Measurements from ENCODE around the gene WNT7B. TPM values are rescaled to one million over a fixed set of nuclear protein-coding genes. Genes with fewer than 3 reads are reported as not detected.

Gene WNT7B
- total RNA-seq, 2 experiments from 2014 or later, result not detected

GRCh38 chr22:45996241-45997076 is 19.5 kb upstream of the WNT7B start:
- DNase-seq (peak; percentile 32), ATAC-seq (ENCODE audit: low read depth) (no peak)
- Mint-ChIP-seq H3K4me3 (no peak overlapping the region), H3K36me3 (no peaks in the 10 kb centered on the region), H3K9me3 (no peaks in the 10 kb centered on the region), H3K4me1 (peaks cover 6% of the 10 kb centered on the region), H3K27ac (peak overlapping the region; percentile 76), H3K27me3 (peaks cover 4% of the 10 kb centered on the region)
- POLR2A ChIA-PET, result interaction anchor here (0.8 to 1.1 kb wide), 3 partner anchors 39 to 120 kb away, joined by 3 read pairs; no protein-coding TSS in a partner anchor

GRCh38 chr22:45995405-45996101 is 18.6 kb upstream of the WNT7B start:
- ATAC-seq (ENCODE audit: low read depth) (no peak), DNase-seq (no peak)
- Mint-ChIP-seq H3K36me3 (no peaks in the 10 kb centered on the region), H3K4me1 (peaks cover 6% of the 10 kb centered on the region), H3K27ac (no peak overlapping the region), H3K9me3 (no peaks in the 10 kb centered on the region), H3K4me3 (no peak overlapping the region), H3K27me3 (peaks cover 4% of the 10 kb centered on the region)
- POLR2A ChIA-PET, result interaction anchor here (0.8 to 1.1 kb wide), 3 partner anchors 40 to 121 kb away, joined by 3 read pairs; no protein-coding TSS in a partner anchor

DNA sequence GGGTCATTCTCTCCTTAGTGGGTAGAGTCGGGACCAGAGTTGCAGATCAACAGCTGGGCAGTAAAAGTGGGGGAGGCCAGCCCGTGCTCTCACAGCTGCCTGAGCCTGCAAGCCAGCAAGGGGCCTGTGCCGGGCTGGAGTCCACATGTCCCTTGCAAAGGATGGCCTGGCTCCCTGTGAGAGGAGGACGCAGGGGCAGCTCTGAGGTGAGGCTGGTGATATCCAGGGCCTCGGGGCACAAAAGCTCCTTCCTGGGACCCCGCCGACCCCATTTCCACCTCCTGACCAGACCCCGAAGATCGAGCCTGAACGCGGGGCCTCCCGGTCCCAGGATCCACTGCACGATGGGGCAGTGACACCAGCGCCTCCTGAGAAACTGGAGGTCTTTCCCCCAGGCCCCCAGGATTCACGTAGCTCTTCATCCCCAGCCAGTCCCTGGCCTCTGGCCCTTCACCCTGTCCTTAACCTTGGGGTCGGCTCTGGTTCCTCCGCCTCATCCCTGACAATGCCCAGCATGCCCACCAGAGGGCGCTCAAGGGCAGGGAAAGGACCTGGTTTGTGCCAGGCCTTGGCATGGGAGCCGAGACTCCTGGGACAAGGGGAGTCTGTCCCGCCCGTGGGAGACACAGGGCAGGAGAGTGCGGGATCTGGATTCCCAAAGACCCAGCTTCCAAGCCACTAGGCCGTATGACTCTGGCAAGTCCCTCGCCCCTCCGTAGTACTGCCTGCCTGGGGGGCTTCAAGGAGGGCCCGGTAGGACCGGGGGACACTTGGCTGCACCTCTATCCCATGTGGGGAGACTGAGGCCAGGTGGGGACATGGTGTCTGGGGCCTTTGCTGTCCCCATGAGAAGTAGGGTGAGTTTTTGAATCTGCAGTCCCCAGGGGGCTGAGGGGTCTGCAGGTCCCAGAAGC is 17.8 kb upstream of the WNT7B start:
- POLR2A ChIA-PET, result no interaction called here
- peak; percentile 89 for DNase-seq
- peak; percentile 55 for ATAC-seq (ENCODE audit: low read depth)
- Mint-ChIP-seq H3K9me3 (no peaks in the 10 kb centered on the region), H3K4me3 (no peak overlapping the region), H3K27me3 (peaks cover 4% of the 10 kb centered on the region), H3K27ac (peak overlapping the region; percentile 45), H3K4me1 (peaks cover 6% of the 10 kb centered on the region), H3K36me3 (no peaks in the 10 kb centered on the region)

- H3K9me3 Mint-ChIP-seq, result no peaks in the 10 kb centered on the region
- no peak for ATAC-seq (ENCODE audit: low read depth)
- peaks cover 6% of the 10 kb centered on the region for H3K4me1 Mint-ChIP-seq
- POLR2A ChIA-PET, result no interaction called here
- no peaks in the 10 kb centered on the region for H3K36me3 Mint-ChIP-seq
- H3K4me3 Mint-ChIP-seq, result no peak overlapping the region
- no peak for DNase-seq
- H3K27ac Mint-ChIP-seq, result peak overlapping the region; percentile 49
- H3K27me3 Mint-ChIP-seq, result peaks cover 2% of the 10 kb centered on the region
Measured at GRCh38 chr22:45993841-45994240, 16.9 kb upstream of the WNT7B start.

DNA sequence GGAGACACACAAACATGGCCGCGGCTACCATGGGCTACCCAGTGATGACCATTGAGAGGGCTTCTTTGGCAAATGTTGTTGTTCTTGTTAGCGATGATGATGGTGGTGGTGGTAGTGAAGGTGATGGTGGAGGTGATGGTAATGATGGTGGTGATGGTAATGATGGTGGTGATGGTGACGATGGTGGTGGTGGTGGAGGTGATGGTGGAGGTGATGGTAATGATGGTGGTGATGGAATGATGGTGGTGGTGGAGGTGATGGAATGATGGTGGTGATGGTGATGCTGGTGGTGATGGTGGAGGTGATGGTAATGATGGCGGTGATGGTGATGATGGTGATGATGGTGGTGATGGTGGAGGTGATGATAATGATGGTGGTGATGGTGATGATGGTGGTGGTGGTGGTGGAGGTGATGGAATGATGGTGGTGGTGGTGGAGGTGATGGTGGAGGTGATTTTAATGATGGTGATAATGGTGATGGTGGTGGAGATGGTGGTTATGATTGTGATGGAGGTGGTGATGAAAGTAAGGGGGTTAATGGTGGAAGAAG is 16.3 kb upstream of the WNT7B start:
- Mint-ChIP-seq H3K4me3 (no peak overlapping the region), H3K27ac (peak overlapping the region; percentile 51), H3K36me3 (no peaks in the 10 kb centered on the region), H3K27me3 (peaks cover 2% of the 10 kb centered on the region), H3K4me1 (peaks cover 6% of the 10 kb centered on the region), H3K9me3 (no peaks in the 10 kb centered on the region)
- POLR2A ChIA-PET, result no interaction called here
- DNase-seq (no peak), ATAC-seq (ENCODE audit: low read depth) (no peak)

GRCh38 chr22:45992737-45993136 is 15.8 kb upstream of the WNT7B start:
- H3K27ac Mint-ChIP-seq, result no peak overlapping the region
- DNase-seq (no peak), ATAC-seq (ENCODE audit: low read depth) (no peak)
- POLR2A ChIA-PET, result no interaction called here
- peaks cover 2% of the 10 kb centered on the region for H3K27me3 Mint-ChIP-seq
- peaks cover 5% of the 10 kb centered on the region for H3K4me1 Mint-ChIP-seq
- H3K4me3 Mint-ChIP-seq, result no peak overlapping the region
- no peaks in the 10 kb centered on the region for H3K9me3 Mint-ChIP-seq
- H3K36me3 Mint-ChIP-seq, result no peaks in the 10 kb centered on the region

GRCh38 chr22:45991098-45991497 is 14.1 kb upstream of the WNT7B start:
- H3K9me3 Mint-ChIP-seq, result no peaks in the 10 kb centered on the region
- H3K27ac Mint-ChIP-seq, result no peak overlapping the region
- H3K36me3 Mint-ChIP-seq, result no peaks in the 10 kb centered on the region
- DNase-seq (no peak), ATAC-seq (ENCODE audit: low read depth) (no peak)
- no peak overlapping the region for H3K4me3 Mint-ChIP-seq
- POLR2A ChIA-PET, result no interaction called here
- H3K4me1 Mint-ChIP-seq, result peaks cover 2% of the 10 kb centered on the region
- H3K27me3 Mint-ChIP-seq, result peaks cover 2% of the 10 kb centered on the region

GRCh38 chr22:45987136-45987861 is 10.3 kb upstream of the WNT7B start:
- POLR2A ChIA-PET, result no interaction called here
- DNase-seq (no peak), ATAC-seq (ENCODE audit: low read depth) (no peak)
- Mint-ChIP-seq H3K27me3 (no peaks in the 10 kb centered on the region), H3K9me3 (peaks cover 3% of the 10 kb centered on the region), H3K27ac (no peak overlapping the region), H3K4me1 (no peaks in the 10 kb centered on the region), H3K36me3 (no peaks in the 10 kb centered on the region), H3K4me3 (no peak overlapping the region)

GRCh38 chr22:45984316-45984916 is 7.5 kb upstream of the WNT7B start:
- ATAC-seq (ENCODE audit: low read depth), result no peak

DNA sequence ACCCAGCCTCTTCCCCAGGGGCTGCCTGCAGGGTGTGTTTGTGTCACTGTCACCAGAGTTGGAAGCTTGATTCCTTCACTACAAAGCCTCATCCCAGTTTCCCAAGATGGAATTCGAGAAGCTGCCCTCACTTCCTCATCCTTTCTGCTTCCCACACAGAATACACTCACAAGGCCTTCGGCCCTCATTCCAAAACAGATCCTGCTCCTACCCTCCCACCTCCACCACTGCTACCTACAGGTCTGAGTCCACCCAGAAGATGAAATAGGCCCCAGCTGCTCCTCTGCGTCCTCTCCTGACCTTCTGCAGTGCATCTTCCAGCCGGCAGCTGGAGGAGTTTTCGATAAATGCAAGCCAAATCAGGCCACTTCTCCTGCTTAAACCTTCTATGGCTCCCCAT is 6.8 kb upstream of the WNT7B start:
- H3K4me3 Mint-ChIP-seq, result no peak overlapping the region

More at GRCh38 chr22:45984316-45984916, 7.5 kb upstream of the WNT7B start:
- no peak overlapping the region for H3K27ac Mint-ChIP-seq
- no peak for DNase-seq
- POLR2A ChIA-PET, result interaction anchor here (0.6 kb wide), 1 partner anchor 536 kb away, joined by 3 read pairs; no protein-coding TSS in a partner anchor
- no peaks in the 10 kb centered on the region for H3K4me1 Mint-ChIP-seq
- no peaks in the 10 kb centered on the region for H3K36me3 Mint-ChIP-seq
- no peak overlapping the region for H3K4me3 Mint-ChIP-seq
- H3K9me3 Mint-ChIP-seq, result peaks cover 3% of the 10 kb centered on the region
- H3K27me3 Mint-ChIP-seq, result no peaks in the 10 kb centered on the region

DNA sequence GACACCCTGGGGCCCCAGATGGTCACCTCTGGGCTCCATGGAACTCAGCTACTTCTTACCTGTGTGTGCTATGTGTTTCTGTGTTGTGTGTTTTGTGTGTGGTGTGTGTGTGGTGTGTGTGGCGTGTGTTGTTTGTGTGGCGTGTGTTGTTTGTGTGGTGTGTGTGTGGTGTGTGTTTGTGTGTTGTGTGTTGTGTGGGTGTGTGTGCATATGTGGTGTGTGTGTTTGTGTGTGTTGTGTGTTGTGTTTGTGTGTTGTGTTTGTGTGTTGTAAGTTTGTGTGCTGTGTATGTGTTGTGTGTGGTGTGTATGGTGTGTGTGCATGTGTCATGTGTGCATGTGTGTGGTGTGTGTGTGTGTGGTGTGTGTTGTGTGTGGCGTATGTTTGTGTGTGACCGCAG is 3.8 kb upstream of the WNT7B start:
- POLR2A ChIA-PET, result no interaction called here
- H3K9me3 Mint-ChIP-seq, result peaks cover 3% of the 10 kb centered on the region

More for the DNA sequence above, 6.8 kb upstream of the WNT7B start:
- Mint-ChIP-seq H3K27me3 (no peaks in the 10 kb centered on the region), H3K27ac (no peak overlapping the region), H3K9me3 (peaks cover 3% of the 10 kb centered on the region), H3K36me3 (no peaks in the 10 kb centered on the region), H3K4me1 (no peaks in the 10 kb centered on the region)
- no peak for DNase-seq
- ATAC-seq (ENCODE audit: low read depth), result no peak
- POLR2A ChIA-PET, result no interaction called here

DNA sequence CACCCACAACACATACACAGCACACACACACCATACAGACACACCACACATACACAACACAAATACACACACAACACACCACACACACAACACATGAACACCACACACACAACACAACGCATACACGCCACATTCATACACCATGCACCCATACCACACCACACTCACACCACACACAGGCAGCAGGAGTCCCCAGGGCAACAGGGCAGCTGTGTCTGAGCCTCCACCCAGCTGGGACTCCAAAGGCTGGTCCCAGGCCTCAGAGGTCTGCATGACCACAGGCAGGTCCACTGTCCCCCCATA is 3.3 kb upstream of the WNT7B start:
- no peak for ATAC-seq (ENCODE audit: low read depth)
- Mint-ChIP-seq H3K27me3 (peaks cover 13% of the 10 kb centered on the region), H3K4me3 (no peak overlapping the region), H3K36me3 (no peaks in the 10 kb centered on the region), H3K9me3 (peaks cover 2% of the 10 kb centered on the region), H3K27ac (no peak overlapping the region), H3K4me1 (peaks cover 2% of the 10 kb centered on the region)
- no peak for DNase-seq
- POLR2A ChIA-PET, result no interaction called here

More for the DNA sequence above, 3.8 kb upstream of the WNT7B start:
- H3K27ac Mint-ChIP-seq, result no peak overlapping the region
- ATAC-seq (ENCODE audit: low read depth) (no peak), DNase-seq (no peak)
- H3K36me3 Mint-ChIP-seq, result no peaks in the 10 kb centered on the region
- peaks cover 10% of the 10 kb centered on the region for H3K27me3 Mint-ChIP-seq
- H3K4me3 Mint-ChIP-seq, result no peak overlapping the region
- peaks cover 2% of the 10 kb centered on the region for H3K4me1 Mint-ChIP-seq

Measured in activated naive CD8-positive, alpha-beta T cell treated with anti-CD3 and anti-CD28 coated beads, Interleukin-2, amount 10 ng/mL, durations not matched to agents 7 days and 5 days (primary cell).